AG09309 (cell line): ENCODE results near the gene ERCC4.

Source experiments
- DNase-seq: peaks from one replicate; pipeline ENCODE4 v3.0.0-alpha.2; 2010; ENCODE audit warnings: low read depth
- H3K4me3 ChIP-seq: 2 replicates; pipeline ENCODE4 v1.5.1; 2011; ENCODE audit warnings: mild to moderate bottlenecking, low read depth, low read length, moderate library complexity; ENCODE audit not compliant: control insufficient read depth
- TF ChIP-seq, protein P1 (sequence below): IDR thresholded peaks from 2 replicates; pipeline ENCODE4 v1.5.1; 2011; ENCODE audit warnings: mild to moderate bottlenecking, low read depth, low read length, inconsistent platforms; ENCODE audit not compliant: insufficient read depth, control insufficient read depth; ENCODE audit errors: missing control alignments

The ERCC4 gene

DNA sequence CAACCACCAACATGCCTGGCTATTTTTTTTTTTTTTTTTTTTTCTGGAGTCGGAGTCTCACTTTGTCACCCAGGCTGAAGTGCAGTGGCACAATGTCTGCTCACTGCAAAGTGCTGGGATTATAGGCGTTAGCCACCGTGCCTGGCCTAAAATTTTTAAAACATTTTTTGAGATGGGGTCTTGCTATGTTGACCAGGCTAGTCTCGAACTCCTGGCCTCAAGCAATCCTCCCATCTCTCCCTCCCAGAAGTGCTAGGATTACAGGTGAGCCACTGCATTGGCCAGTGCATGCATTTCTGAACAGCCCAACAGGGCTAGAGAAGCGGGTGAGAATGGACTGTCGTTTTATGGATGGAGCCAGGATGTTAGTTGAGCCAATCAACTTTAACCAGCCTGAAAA, 72.4 kb downstream of the ERCC4 start:
- no peak for DNase-seq
- H3K4me3 ChIP-seq, result no peak overlapping the region
- TF ChIP-seq, protein P1, sequence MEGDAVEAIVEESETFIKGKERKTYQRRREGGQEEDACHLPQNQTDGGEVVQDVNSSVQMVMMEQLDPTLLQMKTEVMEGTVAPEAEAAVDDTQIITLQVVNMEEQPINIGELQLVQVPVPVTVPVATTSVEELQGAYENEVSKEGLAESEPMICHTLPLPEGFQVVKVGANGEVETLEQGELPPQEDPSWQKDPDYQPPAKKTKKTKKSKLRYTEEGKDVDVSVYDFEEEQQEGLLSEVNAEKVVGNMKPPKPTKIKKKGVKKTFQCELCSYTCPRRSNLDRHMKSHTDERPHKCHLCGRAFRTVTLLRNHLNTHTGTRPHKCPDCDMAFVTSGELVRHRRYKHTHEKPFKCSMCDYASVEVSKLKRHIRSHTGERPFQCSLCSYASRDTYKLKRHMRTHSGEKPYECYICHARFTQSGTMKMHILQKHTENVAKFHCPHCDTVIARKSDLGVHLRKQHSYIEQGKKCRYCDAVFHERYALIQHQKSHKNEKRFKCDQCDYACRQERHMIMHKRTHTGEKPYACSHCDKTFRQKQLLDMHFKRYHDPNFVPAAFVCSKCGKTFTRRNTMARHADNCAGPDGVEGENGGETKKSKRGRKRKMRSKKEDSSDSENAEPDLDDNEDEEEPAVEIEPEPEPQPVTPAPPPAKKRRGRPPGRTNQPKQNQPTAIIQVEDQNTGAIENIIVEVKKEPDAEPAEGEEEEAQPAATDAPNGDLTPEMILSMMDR, result no peak

DNA sequence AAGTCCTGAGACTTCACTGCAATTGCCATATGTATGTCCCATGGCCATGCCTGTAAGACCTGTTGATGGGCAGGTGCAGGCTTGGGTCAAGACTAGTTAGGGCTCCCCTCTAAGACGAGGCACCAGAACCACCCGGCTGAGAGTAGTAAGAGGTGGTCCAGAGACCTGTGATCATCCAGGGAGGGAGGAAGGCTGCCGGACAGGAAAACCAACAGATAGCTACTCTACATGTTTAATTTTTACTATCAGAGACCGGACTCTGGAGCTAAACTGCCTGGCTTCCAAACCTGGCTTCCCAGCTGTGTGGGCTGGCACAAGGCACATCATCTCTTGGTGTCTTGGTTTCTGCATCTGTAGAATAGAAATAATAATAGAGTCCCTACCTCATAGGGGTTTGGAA, 73.0 kb downstream of the ERCC4 start:
- H3K4me3 ChIP-seq, result no peak overlapping the region
- DNase-seq, result no peak

DNA sequence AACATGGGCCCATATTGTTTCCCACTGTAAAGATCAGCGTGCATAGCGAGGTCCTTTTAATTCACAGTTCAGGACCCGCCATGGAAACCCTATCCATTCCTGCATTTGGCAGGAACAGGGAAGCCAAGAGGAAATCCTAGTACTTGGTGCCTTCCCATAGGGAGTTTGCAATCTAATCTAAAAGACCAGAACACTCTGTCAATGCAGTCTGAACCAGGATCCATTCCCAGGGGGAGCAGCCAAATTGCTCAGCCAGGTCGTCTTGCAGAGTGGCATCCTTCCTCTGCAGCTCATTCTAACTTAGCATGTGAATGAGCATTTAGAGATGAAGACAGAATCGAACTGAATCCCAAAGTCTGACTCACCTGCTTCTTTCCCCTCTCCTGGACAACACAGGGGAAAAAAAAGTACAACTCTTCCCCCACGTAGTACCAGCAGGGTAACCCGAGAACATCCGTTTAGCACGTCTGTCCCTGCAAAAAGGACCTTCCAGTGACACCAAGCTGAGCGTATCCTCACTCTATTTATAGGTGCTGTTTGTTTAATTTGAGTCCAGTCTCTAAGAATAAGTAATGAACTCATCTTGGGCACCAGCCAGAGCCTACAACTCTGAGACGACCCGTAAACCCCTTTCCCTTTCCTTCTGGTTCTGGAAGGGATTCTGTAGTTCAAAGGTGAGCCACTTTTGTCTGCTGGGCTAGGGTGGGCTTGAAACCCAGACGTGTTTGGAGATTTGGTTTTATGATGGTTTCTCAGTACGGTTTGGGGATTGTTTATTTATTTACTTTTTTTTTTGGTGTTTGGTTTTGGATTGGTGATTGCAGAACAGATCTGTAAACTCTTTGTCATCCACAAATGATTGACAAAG, 74.5 kb downstream of the ERCC4 start:
- TF ChIP-seq, protein P1, result no peak
- no peak for DNase-seq
- no peak overlapping the region for H3K4me3 ChIP-seq

More for the DNA sequence above, 73.0 kb downstream of the ERCC4 start:
- TF ChIP-seq, protein P1, result no peak

DNA sequence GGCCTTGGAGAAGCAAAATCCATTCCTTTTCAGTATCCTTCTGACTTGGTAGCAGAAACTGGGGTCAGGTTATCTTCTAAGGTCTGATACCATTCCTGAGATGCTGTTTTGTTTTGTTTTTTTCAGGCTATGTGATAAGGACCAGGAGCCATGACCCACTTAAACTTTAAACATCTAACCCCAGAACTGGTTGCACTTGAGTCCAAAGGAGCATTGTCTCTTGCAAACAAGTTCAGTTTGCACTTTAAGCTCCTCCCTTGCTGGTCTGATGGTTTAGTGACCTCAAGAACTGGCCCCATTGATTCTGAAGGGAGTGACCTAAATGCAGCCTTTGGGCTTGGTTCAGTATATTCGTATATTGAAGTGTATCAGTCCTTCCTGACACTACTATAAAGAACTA, 75.2 kb downstream of the ERCC4 start:
- H3K4me3 ChIP-seq, result no peak overlapping the region
- TF ChIP-seq, protein P1, result no peak
- no peak for DNase-seq

DNA sequence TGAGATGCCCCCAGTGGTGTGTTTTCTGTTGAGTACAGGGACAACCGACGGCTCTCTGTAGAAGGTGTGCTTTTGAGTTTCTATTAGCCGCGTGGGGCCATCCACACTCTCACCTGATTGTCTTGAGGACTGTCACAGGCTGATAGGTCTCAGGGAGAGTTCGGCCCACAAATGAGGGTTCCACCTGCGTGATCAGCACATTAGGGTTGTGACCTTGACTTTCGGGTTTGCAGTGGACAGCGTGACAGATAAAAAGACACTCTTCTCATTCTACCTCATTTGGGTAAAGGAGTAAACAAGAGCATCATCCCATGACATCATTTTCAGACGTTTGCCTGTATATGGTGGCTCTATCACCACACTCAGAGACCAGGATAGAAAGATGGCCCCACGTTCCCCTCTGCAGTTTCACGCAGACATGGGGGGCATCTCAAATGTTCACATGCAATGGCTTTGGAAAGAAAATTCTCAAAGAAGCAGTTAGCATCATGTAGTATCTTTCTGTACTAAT, 76.9 kb downstream of the ERCC4 start:
- H3K4me3 ChIP-seq, result no peak overlapping the region
- no peak for DNase-seq
- TF ChIP-seq, protein P1, result no peak

DNA sequence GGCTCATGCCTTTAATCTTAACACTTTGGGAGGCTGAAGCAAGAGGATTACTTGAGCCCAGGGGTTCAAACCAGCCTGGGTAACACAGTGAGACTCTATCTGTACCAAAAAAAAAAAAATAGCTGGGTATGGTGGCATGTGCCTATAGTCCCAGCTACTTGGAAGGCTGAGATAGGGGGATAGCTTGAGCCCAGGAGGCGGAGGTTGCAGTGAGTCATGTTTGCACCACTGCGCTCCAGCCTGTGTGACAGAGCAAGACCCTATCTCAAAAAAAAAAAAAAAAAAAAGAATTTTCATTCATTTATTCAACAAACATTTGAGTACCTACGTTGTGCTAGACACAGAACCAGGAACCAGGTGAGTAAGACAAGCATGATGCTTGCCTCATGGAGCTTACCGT, 77.6 kb downstream of the ERCC4 start:
- TF ChIP-seq, protein P1, result no peak
- no peak overlapping the region for H3K4me3 ChIP-seq
- DNase-seq, result no peak

DNA sequence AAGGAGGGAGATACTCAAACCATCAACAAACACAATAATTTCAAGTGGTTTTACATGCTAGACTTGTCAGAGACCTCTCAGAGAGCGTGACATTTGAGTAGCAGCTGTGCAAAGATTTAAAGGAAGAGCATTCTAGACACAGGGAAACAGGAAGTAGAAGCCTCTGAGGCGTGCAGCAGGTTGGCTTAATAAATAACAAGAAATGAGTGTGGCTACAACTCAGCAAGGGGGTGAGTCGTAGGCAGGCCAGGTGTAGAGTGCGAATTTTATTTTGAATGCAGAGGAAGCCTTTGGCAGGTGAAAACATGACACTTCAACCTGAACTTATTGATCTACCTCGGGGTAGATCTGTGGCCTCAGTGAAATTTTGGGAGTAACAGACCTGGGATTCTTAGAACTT, 78.0 kb downstream of the ERCC4 start:
- DNase-seq, result no peak
- TF ChIP-seq, protein P1, result no peak
- no peak overlapping the region for H3K4me3 ChIP-seq
